Loucy (cell line): Measurements from ENCODE around the gene INTS11.

Experiments used
- H2AFZ ChIP-seq: fragments of 200-600 bp; sonication (generic); 2 replicates; pipeline ENCODE4 v1.6.0; 2016; ENCODE audit warnings: antibody characterized with exemption, mild to moderate bottlenecking, low read length, moderate library complexity
- H3F3A ChIP-seq: fragments of 200-600 bp; 2 replicates; pipeline ENCODE4 v1.6.0; 2016; ENCODE audit warnings: antibody characterized with exemption, low read depth, mild to moderate bottlenecking
- H3K27me3 ChIP-seq: fragments of 200-600 bp; sonication (generic); 2 replicates; pipeline ENCODE4 v1.6.1; 2014; ENCODE audit warnings: low read length, mild to moderate bottlenecking; ENCODE audit not compliant: insufficient read depth, poor library complexity, severe bottlenecking
- H3K36me3 ChIP-seq: fragments of 200-600 bp; sonication (generic); 2 replicates; pipeline ENCODE4 v1.6.1; 2016; ENCODE audit warnings: low read length; ENCODE audit not compliant: insufficient read depth
- H3K4me1 ChIP-seq: fragments of 200-600 bp; sonication (generic); 2 replicates; pipeline ENCODE4 v1.5.1; 2014; ENCODE audit warnings: low read length, mild to moderate bottlenecking; ENCODE audit not compliant: insufficient read depth, poor library complexity, severe bottlenecking
- H3K4me2 ChIP-seq: fragments of 200-600 bp; sonication (generic); 2 replicates; pipeline ENCODE4 v1.6.0; 2014; ENCODE audit warnings: antibody characterized with exemption, low read length, low read depth, mild to moderate bottlenecking; ENCODE audit not compliant: poor library complexity, severe bottlenecking
- H3K4me3 ChIP-seq: fragments of 200-600 bp; sonication (generic); 2 replicates; pipeline ENCODE4 v1.5.1; 2014; ENCODE audit warnings: low read length, mild to moderate bottlenecking, mixed read lengths; ENCODE audit not compliant: poor library complexity, severe bottlenecking
- H3K79me2 ChIP-seq: fragments of 200-600 bp; sonication (generic); 2 replicates; pipeline ENCODE4 v1.6.1; 2014; ENCODE audit warnings: low read length; ENCODE audit not compliant: insufficient read depth
- H3K9ac ChIP-seq: fragments of 200-600 bp; sonication (generic); 2 replicates; pipeline ENCODE4 v1.6.0; 2014; ENCODE audit warnings: mild to moderate bottlenecking, low read depth, low read length, moderate library complexity; ENCODE audit not compliant: poor library complexity, severe bottlenecking
- H3K9me2 ChIP-seq: fragments of 200-600 bp; sonication (generic); replicated peaks from 2 replicates; pipeline ENCODE4 v1.6.1; 2016; ENCODE audit warnings: low read depth, low read length, mixed read lengths
- H3K9me3 ChIP-seq: fragments of 200-600 bp; sonication (generic); 2 replicates; pipeline ENCODE4 v1.6.1; 2014; ENCODE audit warnings: mild to moderate bottlenecking, antibody characterized with exemption, low read length, low read depth; ENCODE audit not compliant: insufficient read depth
- H4K20me1 ChIP-seq: fragments of 200-600 bp; sonication (generic); 2 replicates; pipeline ENCODE4 v1.6.0; 2014; ENCODE audit warnings: antibody characterized with exemption, low read length, mild to moderate bottlenecking; ENCODE audit not compliant: insufficient read depth, poor library complexity, severe bottlenecking
- CTCF ChIP-seq: fragments of 200-600 bp; sonication (generic); conservative IDR thresholded peaks from 2 replicates; pipeline ENCODE4 v1.5.1; 2014; ENCODE audit warnings: mild to moderate bottlenecking, antibody characterized with exemption, low read length
- EZH2phosphoT487 ChIP-seq: fragments of 200-600 bp; IDR thresholded peaks from 2 replicates; pipeline ENCODE4 v1.6.1; 2018; ENCODE audit warnings: antibody characterized with exemption, mild to moderate bottlenecking, moderate library complexity, borderline replicate concordance

INTS11 gene

GRCh38 chr1:1310109-1310385 is 14.4 kb downstream of the INTS11 start:
- Histone ChIP-seq H3K79me2 (peaks cover 45% of the 10 kb centered on the region), H4K20me1 (peaks cover 28% of the 10 kb centered on the region), H3K4me1 (peaks cover 28% of the 10 kb centered on the region), H3K9ac (peak overlapping the region; percentile 96), H3K9me2 (no peaks in the 10 kb centered on the region), H2AFZ (no peak overlapping the region), H3K36me3 (peaks cover 37% of the 10 kb centered on the region; the same call in 1 of the 2 replicates), H3K9me3 (no peaks in the 10 kb centered on the region), H3F3A (no peaks in the 10 kb centered on the region; the same call in 1 of the 2 replicates), H3K4me2 (peak overlapping the region; percentile 87), H3K27me3 (no peaks in the 10 kb centered on the region), H3K4me3 (peak overlapping the region; percentile 98)
- TF ChIP-seq EZH2phosphoT487 (no peak), CTCF (no peak)

- Histone ChIP-seq H3K4me1 (peaks cover 30% of the 10 kb centered on the region), H3K36me3 (peaks cover 31% of the 10 kb centered on the region; the same call in 1 of the 2 replicates), H3K4me3 (peak overlapping the region; percentile 98), H3K27me3 (no peaks in the 10 kb centered on the region), H3K9me3 (no peaks in the 10 kb centered on the region), H2AFZ (no peak overlapping the region), H3K4me2 (peak overlapping the region; percentile 87), H4K20me1 (peaks cover 27% of the 10 kb centered on the region), H3K79me2 (peaks cover 44% of the 10 kb centered on the region), H3F3A (no peaks in the 10 kb centered on the region; the same call in 1 of the 2 replicates), H3K9ac (peak overlapping the region; percentile 96), H3K9me2 (no peaks in the 10 kb centered on the region)
- TF ChIP-seq CTCF (no peak), EZH2phosphoT487 (no peak)
Measured at GRCh38 chr1:1309251-1310108, 15.0 kb downstream of the INTS11 start.

- H3K9ac ChIP-seq, result peak overlapping the region; percentile 96
- H3K4me1 ChIP-seq, result peaks cover 30% of the 10 kb centered on the region
- no peaks in the 10 kb centered on the region for H3K9me2 ChIP-seq
- peaks cover 24% of the 10 kb centered on the region; the same call in 1 of the 2 replicates for H3K36me3 ChIP-seq
- no peaks in the 10 kb centered on the region; the same call in 1 of the 2 replicates for H3F3A ChIP-seq
- H3K9me3 ChIP-seq, result no peaks in the 10 kb centered on the region
- peaks cover 42% of the 10 kb centered on the region for H3K79me2 ChIP-seq
- no peaks in the 10 kb centered on the region for H3K27me3 ChIP-seq
- H4K20me1 ChIP-seq, result peaks cover 29% of the 10 kb centered on the region
- H3K4me2 ChIP-seq, result peak overlapping the region; percentile 87
- TF ChIP-seq CTCF, result no peak
- no peak for TF ChIP-seq EZH2phosphoT487
- H2AFZ ChIP-seq, result peak overlapping the region; percentile 97
- peak overlapping the region; percentile 98 for H3K4me3 ChIP-seq
Measured at GRCh38 chr1:1308756-1309250, 15.7 kb downstream of the INTS11 start.
